Fibroblast of the aortic adventitia (primary cell): ENCODE data around the gene PI3. TPM values are rescaled to one million over a fixed set of nuclear protein-coding genes. Genes with fewer than 3 reads are reported as not detected.
A peak's percentile ranks its signal among the peaks of the same experiment; 100 is the strongest.
"Not testable (repeated sequence)": the region's sequence is repeated elsewhere in the genome, so short reads cannot be mapped to it uniquely, and the experiment has no call there.

Source experiments
- DNase-seq: peaks from one replicate; pipeline ENCODE4 v3.0.0-alpha.2; 2010; ENCODE audit warnings: low read depth
- H3K4me3 ChIP-seq: 2 replicates; pipeline ENCODE4 v1.5.1; 2011; ENCODE audit warnings: low read depth, mild to moderate bottlenecking, control low read depth, low read length, moderate library complexity
- total RNA-seq: library from RNA; depleted of rRNA; stranded (reverse); fragments of >200 nt; gene quantifications from 2 replicates; pipeline ENCODE4 v1.2.3, GENCODE V29; 2012; ENCODE audit warnings: low replicate concordance
- TF ChIP-seq, protein P1 (sequence below): IDR thresholded peaks from 2 replicates; pipeline ENCODE4 v1.5.1; 2011; ENCODE audit warnings: mild to moderate bottlenecking, low read length, control low read depth, inconsistent platforms; ENCODE audit not compliant: insufficient read depth

The PI3 gene
- not detected in 2 replicates for total RNA-seq

DNA sequence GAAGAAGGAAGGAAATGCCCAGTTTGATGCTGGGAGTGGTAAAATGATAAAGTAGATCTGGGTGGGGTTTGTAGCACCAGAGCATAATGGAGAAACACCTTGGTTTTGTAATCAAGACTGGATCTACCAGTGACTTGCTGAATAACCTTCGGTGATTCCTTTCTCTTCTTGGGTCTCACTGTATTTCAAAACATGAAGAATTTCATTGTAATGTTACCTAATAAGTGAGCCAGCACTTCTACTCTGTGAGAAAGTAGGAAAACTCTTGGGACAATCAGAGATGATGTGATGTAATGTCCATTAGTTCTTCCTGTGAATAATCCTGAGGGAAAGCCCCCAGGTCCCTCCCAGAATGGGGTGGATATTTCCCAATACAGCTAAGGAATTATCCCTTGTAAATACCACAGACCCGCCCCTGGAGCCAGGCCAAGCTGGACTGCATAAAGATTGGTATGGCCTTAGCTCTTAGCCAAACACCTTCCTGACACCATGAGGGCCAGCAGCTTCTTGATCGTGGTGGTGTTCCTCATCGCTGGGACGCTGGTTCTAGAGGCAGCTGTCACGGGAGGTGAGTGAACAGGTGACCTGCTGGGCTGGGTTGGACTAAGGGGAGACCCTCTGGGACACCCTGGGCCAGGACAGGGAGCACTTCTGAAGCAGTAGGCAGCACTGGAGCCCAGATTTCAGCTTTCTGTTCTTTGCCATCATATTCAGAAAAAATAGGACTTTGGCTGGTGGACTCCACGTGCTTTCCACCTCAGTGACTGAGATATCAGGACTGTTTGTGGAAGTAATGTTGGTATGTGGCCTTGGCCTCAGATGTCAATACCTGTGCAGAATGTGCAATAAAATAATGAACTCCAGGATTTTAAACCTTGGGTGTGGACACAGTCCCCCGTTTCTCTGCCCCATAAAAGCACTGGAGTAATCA, at the start of gene PI3:
Gene PI3 (plus strand): TSS at position 469 of the 931 bp plus-strand sequence. CDS start 21 bp downstream, at position 490.
- TF ChIP-seq, protein P1, sequence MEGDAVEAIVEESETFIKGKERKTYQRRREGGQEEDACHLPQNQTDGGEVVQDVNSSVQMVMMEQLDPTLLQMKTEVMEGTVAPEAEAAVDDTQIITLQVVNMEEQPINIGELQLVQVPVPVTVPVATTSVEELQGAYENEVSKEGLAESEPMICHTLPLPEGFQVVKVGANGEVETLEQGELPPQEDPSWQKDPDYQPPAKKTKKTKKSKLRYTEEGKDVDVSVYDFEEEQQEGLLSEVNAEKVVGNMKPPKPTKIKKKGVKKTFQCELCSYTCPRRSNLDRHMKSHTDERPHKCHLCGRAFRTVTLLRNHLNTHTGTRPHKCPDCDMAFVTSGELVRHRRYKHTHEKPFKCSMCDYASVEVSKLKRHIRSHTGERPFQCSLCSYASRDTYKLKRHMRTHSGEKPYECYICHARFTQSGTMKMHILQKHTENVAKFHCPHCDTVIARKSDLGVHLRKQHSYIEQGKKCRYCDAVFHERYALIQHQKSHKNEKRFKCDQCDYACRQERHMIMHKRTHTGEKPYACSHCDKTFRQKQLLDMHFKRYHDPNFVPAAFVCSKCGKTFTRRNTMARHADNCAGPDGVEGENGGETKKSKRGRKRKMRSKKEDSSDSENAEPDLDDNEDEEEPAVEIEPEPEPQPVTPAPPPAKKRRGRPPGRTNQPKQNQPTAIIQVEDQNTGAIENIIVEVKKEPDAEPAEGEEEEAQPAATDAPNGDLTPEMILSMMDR: no peak
- DNase-seq: peak; percentile 32

GRCh38 chr20:45128099-45128498, 46.6 kb upstream of the PI3 start:
- no peak overlapping the region for H3K4me3 ChIP-seq
- TF ChIP-seq, protein P1: no peak
- no peak for DNase-seq

More for the DNA sequence above, at the start of gene PI3:
- no peak within 1 kb of the TSS for H3K4me3 ChIP-seq

- TF ChIP-seq, protein P1: no peak
- DNase-seq: no peak
- H3K4me3 ChIP-seq: no peak overlapping the region
Measured at GRCh38 chr20:45136911-45137310, 37.8 kb upstream of the PI3 start.

GRCh38 chr20:45138561-45139300, 36.0 kb upstream of the PI3 start:
- TF ChIP-seq, protein P1: peak; percentile 71
- no peak overlapping the region for H3K4me3 ChIP-seq
- no peak for DNase-seq

DNA sequence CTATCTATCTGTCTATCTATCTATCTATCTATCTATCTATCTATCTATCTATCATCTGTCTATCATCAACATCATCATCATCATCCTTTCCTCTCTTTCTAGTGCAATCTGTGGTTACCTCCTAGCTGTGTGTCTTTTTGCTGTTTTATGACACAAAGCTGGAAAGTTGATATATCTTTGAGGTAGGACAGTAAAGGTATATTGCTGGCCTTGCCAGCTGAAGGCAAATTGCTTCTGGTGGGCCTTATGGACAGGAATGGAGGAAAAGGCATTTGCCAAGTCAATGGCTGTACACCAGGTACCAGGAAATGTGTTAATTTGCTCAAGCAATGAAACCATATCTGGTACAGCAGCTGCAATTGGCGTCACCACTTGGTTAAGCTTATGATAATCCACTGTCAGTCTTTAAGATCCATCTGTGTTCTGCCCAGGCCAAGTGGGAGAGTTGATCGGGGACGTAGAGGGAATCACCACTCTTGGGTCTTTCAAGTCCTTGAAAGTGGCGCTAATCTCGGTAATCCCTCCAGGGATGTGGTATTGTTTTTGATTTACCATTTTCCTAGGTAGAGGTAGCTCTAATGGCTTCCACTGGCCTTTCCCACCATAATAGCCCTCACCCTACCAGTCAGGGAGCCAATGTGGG, 34.8 kb upstream of the PI3 start:
- not testable (repeated sequence) for DNase-seq, H3K4me3 ChIP-seq

DNA sequence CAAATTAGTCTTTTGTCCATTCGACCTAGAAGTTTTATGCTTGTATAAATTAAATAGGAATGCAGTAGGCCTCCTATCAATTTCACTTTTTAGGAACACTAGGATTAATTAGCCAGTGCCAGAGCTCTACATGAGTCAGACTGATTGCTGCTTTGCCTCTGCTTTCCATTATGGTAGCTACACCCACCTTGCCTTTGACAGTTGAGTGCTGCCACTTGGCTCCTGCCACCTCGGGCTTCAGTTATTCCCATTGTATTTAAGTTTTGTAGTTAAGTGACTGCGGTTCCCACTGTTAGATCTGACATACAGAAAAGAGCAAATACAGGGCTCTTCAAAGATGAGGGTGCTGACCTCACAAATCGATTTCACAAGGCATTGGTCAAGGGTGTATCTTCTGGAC, 33.9 kb upstream of the PI3 start:
- TF ChIP-seq, protein P1: no peak
- no peak overlapping the region for H3K4me3 ChIP-seq
- no peak for DNase-seq
